Sciatic nerve (tissue), 2 donors: Measurements from ENCODE around the gene TNS4. TPM values are rescaled to one million over a fixed set of nuclear protein-coding genes. Genes with fewer than 3 reads are reported as not detected.

Source experiments
- ATAC-seq: fragments of 200-7000 bp; cut with Tn5 transposase; one replicate; pipeline ENCODE4 v1.9.1; 2020; ENCODE audit warnings: mild to moderate bottlenecking, moderate library complexity
- DNase-seq: peaks from one replicate; pipeline ENCODE4 v3.0.0-alpha.2; 2020; ENCODE audit warnings: low spot score
- intact Hi-C: fragments of 100-400 bp; cut with DNase I; formaldehyde crosslinking; loops from one replicate; pipeline ENCODE4 v1.14.2; 2022
- total RNA-seq: library from RNA; stranded (reverse); fragmentation: NEBNext Ultra II Directional; extraction: Animal tissue kit (Norgen Biotek cat#: 25700); gene quantifications from one replicate; pipeline ENCODE4 v1.2.1, GENCODE V29; 2021
- donor health status: DM: no; HTN: no; CAD: no.
- donor health status: DM: no; HTN: no; CAD: no.

TNS4 gene
- total RNA-seq, 1 donor from 2014 or later: 0.36 TPM

DNA sequence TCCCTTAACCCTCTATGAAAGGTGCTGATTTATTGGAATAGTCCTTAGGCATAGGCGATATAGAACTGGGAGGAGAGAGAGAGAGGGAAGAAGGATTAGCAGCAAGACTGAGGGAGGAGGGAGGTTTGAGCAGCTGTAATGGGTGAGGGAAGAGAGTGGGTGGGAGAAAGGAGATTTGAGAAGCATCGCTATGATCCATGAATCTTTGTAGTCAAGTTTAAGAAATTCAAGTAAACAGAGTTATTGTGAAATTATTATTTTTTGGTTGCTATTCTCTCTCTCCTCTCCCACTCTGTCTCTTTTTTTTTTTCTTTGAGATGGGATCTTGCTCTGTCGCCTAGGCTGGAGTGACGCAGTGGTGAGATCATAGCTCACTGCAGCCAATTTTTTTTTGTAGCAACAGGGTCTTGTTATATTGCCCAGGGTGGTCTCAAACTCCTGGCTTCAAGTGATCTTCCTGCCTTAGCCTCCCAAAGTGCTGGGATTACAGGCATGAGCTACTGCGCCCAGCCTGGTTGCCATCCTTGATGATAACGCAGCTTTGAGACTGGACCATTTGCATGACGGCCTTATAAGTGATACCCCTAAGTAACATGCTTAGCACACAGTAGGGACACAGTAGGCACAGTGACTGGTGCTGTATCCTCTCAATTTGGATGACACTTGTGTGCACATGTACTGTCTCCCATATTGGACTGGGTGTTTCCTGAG lies 21.0 kb upstream of the TNS4 start:
- DNase-seq (peak; percentile 41), ATAC-seq (no peak)
- intact Hi-C loops: no loop called here

DNA sequence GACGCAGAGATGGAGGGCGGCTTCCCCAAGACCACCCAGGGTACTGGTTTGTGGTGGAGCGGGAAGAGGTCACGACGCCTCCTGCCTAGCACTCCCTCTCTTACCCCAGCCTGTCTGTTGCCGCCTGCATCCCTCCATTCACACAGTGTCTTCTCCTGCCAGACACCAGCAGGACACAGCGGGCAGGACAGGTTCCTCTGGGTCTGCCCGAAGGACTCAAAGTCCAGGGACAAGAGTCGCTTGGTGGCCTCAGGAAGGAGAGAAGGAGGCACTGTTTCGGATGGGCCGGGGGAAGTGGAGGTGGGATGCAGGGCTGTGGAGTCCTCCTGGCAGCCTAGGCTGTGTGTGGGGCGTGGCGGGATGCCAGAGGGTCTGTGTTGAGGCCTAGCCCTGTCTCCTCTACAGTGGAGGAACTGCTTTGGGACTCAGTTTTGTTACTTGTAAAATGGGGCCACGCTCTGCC lies 19.6 kb upstream of the TNS4 start:
- intact Hi-C loops: no loop called here
- DNase-seq (peak; percentile 60), ATAC-seq (no peak)

DNA sequence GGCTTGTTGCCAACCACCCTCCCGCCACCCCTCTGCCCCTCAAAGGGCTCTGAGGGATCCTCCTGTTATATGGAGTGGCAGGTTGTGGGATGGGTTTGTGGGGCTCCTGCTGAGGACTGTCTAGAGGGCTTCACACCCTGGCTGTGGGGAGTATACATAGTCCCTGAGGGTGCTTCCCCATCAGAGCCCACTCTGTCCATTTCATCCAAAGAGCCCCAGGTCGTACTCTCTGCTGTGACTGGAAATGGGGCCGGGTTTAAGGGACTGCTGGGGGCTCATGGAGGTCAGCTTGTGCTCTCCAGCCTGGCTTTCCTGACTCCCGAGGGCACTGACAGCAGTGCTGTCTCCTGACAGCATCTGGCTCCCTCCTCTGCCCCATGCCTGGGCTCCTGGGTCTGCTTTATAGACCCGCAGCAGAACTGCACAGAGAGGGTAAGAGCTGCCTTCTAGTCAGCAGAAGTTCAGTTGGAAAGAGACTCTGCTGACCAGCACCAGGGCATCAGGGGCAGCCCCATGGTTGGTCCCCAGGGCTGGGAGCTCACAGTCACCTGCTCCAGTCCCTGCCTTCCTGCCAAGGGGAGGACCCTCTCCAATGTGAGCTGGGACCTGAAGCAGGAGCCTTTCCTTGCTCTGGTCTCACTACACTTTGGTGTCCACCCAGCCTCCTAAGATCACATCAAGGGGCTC lies 17.8 kb upstream of the TNS4 start:
- DNase-seq (peak; percentile 45), ATAC-seq (no peak)
- intact Hi-C loops: no loop called here

DNA sequence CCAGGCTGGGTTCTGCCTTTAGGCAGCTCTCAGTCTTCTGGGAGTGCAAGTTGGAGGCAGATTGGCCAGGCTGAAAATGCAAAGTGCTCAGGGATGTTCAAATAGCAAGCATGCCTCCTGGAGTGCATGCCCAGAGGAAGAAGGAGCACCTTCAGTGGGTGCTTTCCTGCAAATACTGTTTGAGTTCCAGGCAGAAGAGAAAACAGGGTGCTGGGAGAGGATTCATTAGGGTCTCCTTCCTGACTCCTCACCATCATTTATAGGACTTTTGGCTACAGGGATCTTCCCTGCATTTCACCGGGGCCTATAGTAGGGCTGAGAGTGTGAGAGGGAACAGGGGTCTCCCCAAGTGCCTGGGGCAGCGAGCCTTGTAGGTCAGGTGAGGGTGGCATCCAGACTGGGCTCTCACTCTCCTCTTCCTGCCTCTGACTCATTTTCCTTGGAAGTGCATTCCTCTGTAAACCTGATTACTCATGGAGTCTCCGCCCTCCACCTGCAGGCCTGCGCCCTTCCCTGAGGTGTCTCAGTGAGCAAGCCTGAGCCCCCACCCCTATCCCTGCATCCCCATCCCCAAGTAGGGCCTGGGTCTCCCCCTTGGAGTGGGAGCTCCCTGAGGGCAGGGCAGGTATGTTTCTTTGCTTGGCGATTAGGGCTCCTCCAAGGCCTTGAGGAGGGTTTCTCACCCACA lies 17.1 kb upstream of the TNS4 start:
- intact Hi-C loops: no loop called here
- DNase-seq: peak; percentile 45
- no peak for ATAC-seq

DNA sequence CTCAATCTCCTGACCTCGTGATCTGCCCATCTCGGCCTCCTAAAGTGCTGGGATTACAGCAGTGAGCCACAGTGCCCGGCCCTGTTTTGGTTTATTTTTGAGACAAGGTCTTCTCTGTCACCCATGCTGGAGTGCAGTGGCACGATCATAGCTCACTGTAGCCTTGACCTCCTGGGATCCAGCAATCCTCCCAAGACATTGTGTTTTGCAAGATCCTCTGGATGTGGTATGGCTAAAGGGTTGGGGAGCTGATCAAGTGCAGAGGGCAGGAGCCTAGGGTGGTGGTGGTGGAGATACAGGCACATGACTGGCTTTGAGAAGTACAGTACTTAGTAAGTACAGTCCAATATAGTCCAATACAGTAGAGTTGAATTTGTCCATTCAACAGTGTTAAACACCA lies 16.6 kb upstream of the TNS4 start:
- DNase-seq (peak; percentile 25), ATAC-seq (no peak)
- intact Hi-C loops: no loop called here

DNA sequence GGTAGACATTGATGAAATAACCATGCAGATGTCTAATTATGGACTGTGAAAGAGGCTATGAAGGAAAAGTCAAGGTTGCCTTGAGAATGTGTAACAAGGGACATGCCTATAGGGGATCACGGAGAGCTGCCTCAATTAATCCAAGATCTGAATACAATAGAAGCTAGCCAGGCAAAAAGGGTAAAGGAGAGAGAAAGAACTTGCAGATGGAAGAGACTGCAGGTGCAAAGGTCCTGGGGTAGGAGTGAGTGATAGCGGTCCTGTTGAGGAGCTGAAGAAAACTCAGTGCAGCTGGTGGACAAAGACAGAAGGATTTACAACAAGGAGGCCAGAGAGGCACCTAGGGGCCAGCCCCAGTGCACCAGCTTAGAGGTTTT lies 15.9 kb upstream of the TNS4 start:
- ATAC-seq: no peak
- intact Hi-C loops: no loop called here
- peak; percentile 33 for DNase-seq

DNA sequence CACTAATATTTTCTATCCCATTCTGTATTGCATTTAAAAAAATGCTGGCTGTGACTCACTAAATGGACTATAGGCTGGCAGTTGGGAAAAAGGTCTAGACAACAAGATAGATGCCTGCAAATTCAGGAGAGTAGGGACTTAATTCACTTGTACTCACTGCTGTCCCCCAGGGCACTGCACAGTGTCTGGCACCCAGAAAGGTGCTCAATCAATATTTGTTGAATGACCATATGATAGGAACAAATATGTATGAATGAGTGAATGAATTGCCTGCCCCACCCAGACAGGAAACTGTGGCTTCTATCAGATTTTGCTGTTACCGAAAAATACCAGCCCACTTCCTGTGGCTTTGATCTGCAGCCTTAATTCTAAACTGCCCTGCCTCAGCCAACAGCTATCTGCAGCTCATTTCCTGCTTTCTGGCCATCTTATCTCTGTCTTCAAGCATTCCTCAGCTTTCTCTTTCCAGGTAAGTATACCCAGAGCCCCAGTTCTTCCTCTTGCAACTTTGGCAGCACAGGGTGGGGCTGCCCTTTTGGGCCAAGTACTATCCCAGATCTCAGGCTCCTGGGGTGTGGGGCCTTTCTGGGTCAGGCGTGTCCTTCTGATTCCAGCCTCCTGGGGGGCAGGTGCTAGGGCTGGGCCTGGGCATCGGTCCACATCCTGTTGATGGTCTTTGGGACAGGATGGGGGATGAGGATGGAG lies 15.3 kb upstream of the TNS4 start:
- DNase-seq (peak; percentile 54), ATAC-seq (no peak)
- intact Hi-C loops: no loop called here

DNA sequence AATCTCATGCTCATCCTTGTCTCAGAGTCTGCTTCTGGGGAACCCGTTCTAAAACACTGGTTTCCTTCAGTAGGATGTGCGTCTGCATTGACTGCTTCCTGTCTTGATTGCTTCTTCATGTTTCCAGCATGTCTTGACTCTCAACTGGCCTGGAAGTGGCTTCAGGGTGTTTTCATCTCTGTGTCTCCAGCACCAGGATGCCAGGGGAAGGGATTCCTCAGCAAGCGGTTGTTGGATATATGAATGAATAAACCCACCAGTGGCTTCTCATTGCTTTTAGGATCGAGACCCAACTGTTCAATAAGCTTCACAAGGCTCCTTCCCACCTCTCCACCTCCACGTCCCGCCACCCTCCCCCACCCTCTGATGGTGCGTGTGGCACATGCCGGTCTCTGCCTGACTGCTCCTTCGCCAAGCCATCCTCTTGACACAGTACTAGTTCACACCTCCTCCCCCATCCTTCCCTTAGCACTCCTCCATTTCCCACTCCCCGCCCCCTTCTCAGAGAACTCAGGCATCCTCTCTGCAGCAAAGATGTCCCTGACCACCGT lies 14.1 kb upstream of the TNS4 start:
- DNase-seq: peak; percentile 49
- intact Hi-C loops: no loop called here
- ATAC-seq: no peak

DNA sequence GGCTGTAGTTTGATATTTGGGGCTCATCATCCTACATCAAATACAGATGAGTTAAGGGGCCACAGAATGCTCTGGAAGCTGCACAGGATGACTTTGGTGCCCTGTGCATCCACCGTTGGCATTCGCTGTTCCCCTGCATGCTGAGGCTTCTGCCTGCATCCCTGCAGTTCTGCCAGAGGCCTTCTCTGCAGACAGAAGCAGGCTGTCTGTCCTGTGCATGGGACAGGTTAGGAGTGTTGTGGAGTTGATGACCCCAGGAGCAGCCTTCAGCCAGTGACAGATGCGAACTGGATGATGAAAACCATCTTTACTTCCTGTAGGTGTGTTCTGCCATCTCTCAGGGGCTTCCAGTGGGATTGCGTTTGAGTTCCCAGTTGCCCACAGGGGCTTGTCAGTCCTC lies 13.6 kb upstream of the TNS4 start:
- ATAC-seq: no peak

DNA sequence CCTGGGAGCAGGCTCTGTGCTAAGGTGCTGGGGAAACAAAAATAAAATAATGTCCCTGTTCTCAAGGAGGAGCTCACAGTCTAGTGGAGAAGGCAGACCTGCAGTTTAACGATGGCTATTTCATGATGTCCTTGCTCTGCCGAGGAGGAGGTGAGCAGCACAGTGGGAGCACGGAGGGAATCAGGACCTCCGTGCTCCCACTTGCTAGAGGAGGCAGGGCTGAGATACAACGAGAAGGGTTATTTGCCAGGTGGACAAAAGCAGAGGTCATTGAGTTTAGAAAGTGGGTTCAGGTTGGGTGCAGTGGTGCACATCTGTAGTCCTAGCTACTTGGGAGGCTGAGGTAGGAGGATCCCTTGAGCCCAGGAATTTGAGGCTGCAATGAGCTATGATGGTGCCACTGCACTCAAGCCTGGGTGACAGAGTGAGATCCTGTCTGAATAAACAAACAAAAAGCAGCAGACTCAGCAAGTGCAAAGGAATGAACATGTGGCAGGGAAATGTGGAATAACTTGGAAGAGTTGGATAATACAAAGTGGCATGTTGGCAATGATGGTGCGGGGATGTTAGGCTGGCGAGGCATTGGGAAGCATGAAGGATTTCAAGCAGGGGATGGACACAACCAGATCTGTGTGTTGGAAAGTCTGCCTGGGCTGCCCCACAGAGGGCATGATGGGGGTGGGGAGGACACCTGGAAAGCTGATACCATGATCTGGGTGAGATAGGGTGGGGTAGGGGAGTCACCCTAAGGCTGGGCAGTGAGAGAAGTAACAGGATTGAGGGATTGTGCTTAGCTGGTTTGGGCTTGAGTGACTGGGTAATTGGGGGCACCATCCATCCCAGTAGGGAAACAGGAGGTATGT lies 12.8 kb upstream of the TNS4 start:
- ATAC-seq (no peak), DNase-seq (no peak)
- intact Hi-C loops: no loop called here

More for the DNA sequence above, 13.6 kb upstream of the TNS4 start:
- intact Hi-C loops: no loop called here
- DNase-seq: no peak

DNA sequence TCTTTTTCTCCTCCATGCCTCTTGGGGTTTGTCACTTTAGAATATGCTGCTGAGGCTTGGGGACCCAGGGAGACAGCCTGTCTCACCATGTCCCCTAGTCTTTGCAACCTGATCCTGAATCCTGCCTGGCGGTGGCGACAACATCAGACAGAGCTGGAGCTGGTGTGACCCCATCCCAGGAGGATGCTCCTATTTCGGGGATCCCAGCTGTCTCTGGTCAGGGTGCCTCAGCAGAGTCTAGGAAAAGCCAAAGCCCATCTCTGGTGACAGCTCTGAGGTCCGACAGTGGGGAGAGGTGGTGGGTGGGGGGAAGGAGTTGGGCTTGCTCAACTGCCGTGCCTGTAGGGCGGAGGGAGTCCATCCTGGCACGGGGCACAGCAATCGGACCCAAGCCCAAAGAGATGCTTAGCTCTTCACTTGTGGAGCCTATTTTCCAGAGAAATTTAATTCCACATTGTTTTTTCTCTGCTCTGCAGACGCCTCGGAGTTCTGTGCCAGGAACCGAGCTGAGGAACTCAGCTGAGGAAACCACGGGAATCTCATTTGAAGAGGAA lies 10.3 kb upstream of the TNS4 start:
- ATAC-seq (peak; percentile 6), DNase-seq (no peak)
- intact Hi-C loops: no loop called here

DNA sequence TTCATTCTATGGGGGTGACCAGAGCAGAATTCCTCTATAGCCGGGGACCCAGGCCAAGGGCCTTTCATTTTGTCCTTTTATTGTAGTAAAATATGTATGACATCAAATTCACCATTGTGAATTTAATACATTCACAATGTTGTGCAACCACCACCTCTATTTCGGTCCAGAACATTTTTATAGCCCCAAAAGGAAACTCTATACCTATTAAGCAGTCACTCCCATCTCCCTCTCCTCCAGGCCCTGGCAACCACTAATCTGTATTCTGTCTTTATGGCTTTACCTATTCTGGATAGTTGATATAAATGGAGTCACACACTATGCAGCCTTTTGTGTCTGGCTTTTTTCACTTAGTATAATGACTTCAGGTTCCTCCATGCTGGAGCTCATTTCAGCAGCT lies 9.7 kb upstream of the TNS4 start:
- DNase-seq (no peak), ATAC-seq (no peak)
- intact Hi-C loops: no loop called here

DNA sequence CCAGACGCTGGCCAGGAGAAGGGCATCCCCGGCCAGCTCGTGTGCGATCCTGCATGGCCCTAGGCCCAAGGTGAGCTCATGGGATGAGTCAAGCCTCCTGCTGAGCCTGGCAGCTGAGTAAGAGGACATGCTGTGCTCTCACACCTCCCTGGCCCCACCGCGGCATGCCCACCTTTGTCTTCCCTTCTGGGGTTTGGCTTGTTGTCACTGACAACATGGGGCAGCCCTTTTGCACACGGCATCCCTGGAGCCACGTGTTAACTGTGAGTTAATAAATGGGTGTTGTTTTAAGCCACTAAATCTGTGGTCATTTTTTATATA lies 8.9 kb upstream of the TNS4 start:
- intact Hi-C loops: no loop called here
- DNase-seq: no peak
- ATAC-seq: peak; percentile 59

DNA sequence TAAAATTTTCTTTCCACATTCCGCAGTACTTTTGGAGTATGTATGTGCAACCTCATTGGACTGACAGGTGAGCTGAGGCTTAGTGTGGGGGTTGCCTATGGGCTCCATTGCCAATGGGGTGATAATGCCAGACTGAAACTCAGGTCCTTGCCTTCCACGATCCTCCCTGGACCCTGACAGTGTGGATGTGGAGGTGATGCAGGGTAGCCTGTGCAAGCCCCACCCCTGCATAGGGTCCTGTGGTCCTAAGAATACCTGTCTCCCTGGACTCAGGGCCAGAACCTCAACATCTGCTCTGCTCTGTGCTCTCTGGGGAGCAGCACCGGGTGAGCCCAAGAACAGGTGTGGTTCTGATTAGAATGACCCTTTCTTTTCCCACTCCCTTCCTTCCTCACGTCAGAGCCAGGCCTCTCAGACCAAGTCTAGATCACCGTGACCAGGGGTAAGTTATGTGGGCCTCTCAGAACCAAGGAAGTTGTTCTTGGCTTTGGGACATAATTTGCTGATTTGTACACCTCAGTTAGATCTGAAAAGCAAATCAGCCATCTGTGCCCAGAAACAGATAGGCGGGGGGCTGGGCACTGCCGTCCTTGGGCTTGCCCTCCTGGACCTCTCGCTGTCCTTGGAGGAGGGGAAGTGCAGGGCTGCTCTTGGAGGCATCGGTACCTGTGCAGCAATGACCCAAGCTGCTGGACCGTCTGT lies 8.4 kb upstream of the TNS4 start:
- no peak for DNase-seq

DNA sequence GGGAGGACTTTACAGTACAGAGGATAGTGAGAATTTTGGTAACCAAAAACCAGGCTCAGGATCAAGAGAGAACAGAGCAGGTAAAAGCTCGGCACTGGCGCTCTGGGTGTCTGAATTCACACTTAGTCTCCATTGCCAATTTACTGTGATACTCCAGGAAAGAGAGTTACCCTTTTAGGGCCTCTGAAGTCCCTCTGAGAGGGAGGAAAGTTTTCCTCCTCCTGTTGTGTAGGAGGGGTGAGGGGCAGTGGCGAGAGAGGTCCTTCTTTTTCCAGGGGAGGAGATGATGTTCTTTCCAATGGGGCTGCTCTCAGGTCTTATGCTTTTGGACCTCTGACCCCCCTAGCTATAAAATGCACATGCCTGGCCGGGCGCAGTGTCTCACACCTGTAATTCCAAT lies 5.4 kb upstream of the TNS4 start:
- DNase-seq (no peak), ATAC-seq (no peak)

More for the DNA sequence above, 8.4 kb upstream of the TNS4 start:
- intact Hi-C loops: no loop called here
- peak; percentile 66 for ATAC-seq

DNA sequence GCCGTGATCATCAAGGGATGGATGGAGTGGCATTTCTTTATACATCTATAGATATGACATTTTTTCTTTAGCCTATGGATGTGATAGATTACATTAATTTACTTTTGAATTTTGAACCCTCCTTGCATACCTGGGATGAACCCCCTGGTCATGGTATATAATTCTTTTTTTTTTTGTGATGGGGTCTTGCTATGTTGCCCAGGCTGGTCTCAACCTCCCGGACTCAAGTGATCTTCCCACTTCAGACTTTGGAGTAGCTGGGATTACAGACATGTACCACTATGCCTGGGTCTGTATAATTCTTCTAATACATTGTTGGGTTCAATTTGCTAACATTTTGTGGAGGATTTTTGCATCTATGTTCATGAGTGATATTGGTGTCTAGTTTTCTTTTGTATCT lies 1.7 kb upstream of the TNS4 start:
- intact Hi-C loops: no loop called here
- ATAC-seq: no peak

More for the DNA sequence above, 5.4 kb upstream of the TNS4 start:
- intact Hi-C loops: no loop called here

DNA sequence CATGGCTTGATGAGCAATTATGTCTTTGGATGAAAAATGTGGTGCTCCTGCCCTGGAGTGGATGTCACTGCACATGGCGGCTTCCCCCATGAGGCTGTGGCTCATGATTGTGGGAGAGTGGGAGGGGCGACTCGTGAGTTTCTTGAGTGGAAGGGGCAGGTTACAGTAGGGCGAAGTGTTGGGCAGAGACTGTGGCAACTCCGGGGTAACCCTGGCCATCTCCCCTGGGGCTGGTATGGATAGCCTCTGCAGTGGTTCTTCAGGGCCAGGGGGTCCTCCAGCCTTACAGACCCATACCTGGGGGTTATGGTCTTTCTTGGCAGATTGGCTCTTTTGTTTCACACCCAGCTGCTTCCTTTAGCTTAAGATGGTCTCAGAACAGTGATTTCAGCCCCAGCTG lies 1.3 kb upstream of the TNS4 start:
- DNase-seq (peak; percentile 46), ATAC-seq (no peak)
- intact Hi-C loops: no loop called here

More for the DNA sequence above, 1.7 kb upstream of the TNS4 start:
- DNase-seq: no peak

DNA sequence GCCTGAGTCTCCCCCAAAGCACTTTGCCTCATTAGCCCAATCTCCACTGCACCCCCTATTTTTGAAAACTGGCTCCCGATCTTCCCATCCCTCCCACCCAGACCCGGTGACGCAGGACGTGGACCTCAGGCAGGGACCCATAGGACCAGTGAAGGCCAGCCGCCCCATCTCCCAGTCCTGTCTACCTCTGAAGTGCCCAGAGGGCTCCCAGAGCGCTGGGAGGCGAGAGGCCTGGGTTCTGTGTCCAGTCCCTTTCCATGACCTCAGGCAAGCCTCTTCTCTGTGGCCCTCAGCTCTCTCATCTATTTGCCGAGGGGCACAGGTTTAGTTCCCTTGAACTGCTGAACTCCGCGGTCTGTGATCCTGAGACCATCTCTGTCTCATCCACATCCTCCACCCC lies 714 bp downstream of the TNS4 start:
- intact Hi-C loops: no loop called here
- no peak for ATAC-seq
- DNase-seq: peak; percentile 49
